Peyer's patch (tissue), 4 donors: ENCODE measurements around the gene GPBP1.

ENCODE experiments used
- POLR2A ChIP-seq, 2 donors: fragments of 450-650 bp; IDR thresholded peaks; one replicate each; pipeline ENCODE4 v1.5.1; 2017; ENCODE audit warnings: antibody characterized with exemption in 2 of 2, mild to moderate bottlenecking in 2 of 2, moderate library complexity in 2 of 2
- TF ChIP-seq, protein P1 (sequence below), 6 experiments: fragments of 450-650 bp in 4 of 6; fragments of 200-600 bp in 2 of 6; sonication (generic) in 1 of 6; IDR thresholded peaks; one replicate each; pipeline ENCODE4 v1.5.1; 2017 to 2019; ENCODE audit warnings: antibody characterized with exemption in 6 of 6, mild to moderate bottlenecking in 3 of 6, moderate library complexity in 1 of 6

- TF ChIP-seq, protein P1, sequence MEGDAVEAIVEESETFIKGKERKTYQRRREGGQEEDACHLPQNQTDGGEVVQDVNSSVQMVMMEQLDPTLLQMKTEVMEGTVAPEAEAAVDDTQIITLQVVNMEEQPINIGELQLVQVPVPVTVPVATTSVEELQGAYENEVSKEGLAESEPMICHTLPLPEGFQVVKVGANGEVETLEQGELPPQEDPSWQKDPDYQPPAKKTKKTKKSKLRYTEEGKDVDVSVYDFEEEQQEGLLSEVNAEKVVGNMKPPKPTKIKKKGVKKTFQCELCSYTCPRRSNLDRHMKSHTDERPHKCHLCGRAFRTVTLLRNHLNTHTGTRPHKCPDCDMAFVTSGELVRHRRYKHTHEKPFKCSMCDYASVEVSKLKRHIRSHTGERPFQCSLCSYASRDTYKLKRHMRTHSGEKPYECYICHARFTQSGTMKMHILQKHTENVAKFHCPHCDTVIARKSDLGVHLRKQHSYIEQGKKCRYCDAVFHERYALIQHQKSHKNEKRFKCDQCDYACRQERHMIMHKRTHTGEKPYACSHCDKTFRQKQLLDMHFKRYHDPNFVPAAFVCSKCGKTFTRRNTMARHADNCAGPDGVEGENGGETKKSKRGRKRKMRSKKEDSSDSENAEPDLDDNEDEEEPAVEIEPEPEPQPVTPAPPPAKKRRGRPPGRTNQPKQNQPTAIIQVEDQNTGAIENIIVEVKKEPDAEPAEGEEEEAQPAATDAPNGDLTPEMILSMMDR (IDR thresholded peaks at IDR 0.05) = no peak
- TF ChIP-seq POLR2A (IDR thresholded peaks at IDR 0.05) = no peak
Measured at GRCh38 chr5:57177479-57178156, 3.8 kb downstream of the GPBP1 start.
